ENCODE results near the gene PRPSAP2.

- TF ChIP-seq CTCF (IDR thresholded peaks at IDR 0.05; ENCODE audit: low read depth, low read length, poor library complexity, severe bottlenecking) (no peak), EZH2phosphoT487 (IDR thresholded peaks at IDR 0.05; ENCODE audit: borderline replicate concordance, low read length) (no peak)
Measured at GRCh38 chr17:18891541-18891940, 33.6 kb downstream of the PRPSAP2 start.

Data from DOHH2 (cell line).